Tongue (tissue), 2 donors: ENCODE measurements around the gene RNF224. TPM values are rescaled to one million over a fixed set of nuclear protein-coding genes. Genes with fewer than 3 reads are reported as not detected.
"Not testable (repeated sequence)": the region's sequence is repeated elsewhere in the genome, so short reads cannot be mapped to it uniquely, and the experiment has no call there.

Experiments used
- DNase-seq: peaks from one replicate; pipeline ENCODE4 v3.0.0-alpha.2; 2015
- total RNA-seq: library from RNA; depleted of rRNA; stranded (reverse); fragments of >200 nt; gene quantifications from one replicate; pipeline ENCODE4 v1.2.3, GENCODE V29; 2014

RNF224 gene
- total RNA-seq, 1 donor from 2014 or later, result not detected

GRCh38 chr9:137240841-137241489, 13.7 kb downstream of the RNF224 start, which contains the start of gene TUBB4B:
TUBB4B (plus strand) TSS chr9:137241287; CDS start chr9:137241361, 74 bp downstream.
- peak; percentile 100 for DNase-seq

- peak; percentile 54 for DNase-seq
These were observed 14.4 kb downstream of the RNF224 start for GRCh38 chr9:137241490-137242268.

GRCh38 chr9:137242269-137243203, 15.2 kb downstream of the RNF224 start:
- DNase-seq, result no peak

- not testable (repeated sequence) for DNase-seq
These were observed 15.9 kb downstream of the RNF224 start for GRCh38 chr9:137243266-137243625.

GRCh38 chr9:137243626-137244485, 16.6 kb downstream of the RNF224 start:
- no peak for DNase-seq

- DNase-seq, result no peak
These were observed 17.5 kb downstream of the RNF224 start for GRCh38 chr9:137244486-137245449.

- DNase-seq, result no peak
These were observed 18.4 kb downstream of the RNF224 start for GRCh38 chr9:137245450-137246421.

- no peak for DNase-seq
These were observed 20.0 kb downstream of the RNF224 start for GRCh38 chr9:137247135-137247915.

GRCh38 chr9:137247916-137248175, 20.5 kb downstream of the RNF224 start:
- DNase-seq, result no peak

- no peak for DNase-seq
These were observed 23.3 kb downstream of the RNF224 start for GRCh38 chr9:137250329-137251193.

- DNase-seq, result no peak
These were observed 23.8 kb downstream of the RNF224 start, which contains the start of gene STPG3 for GRCh38 chr9:137251194-137251461. STPG3 (plus strand) TSS chr9:137251286; CDS start chr9:137251287, 1 bp downstream.

GRCh38 chr9:137251490-137252268, 24.4 kb downstream of the RNF224 start:
- DNase-seq, result no peak

- no peak for DNase-seq
These were observed 25.5 kb downstream of the RNF224 start for GRCh38 chr9:137252555-137253506.

- DNase-seq, result no peak
These were observed 26.7 kb downstream of the RNF224 start for GRCh38 chr9:137253717-137254623.
